ENCODE measurements around the gene JPH3. TPM values are rescaled to one million over a fixed set of nuclear protein-coding genes. Genes with fewer than 3 reads are reported as not detected.

The JPH3 gene
- total RNA-seq, 4 donors from 2014 or later = not detected

GRCh38 chr16:87682852-87683399 lies 80.6 kb downstream of the JPH3 start:
- DNase-seq (no peak), ATAC-seq (no peak)
- Histone ChIP-seq H3K4me1 (no peaks in the 10 kb centered on the region), H3K9me3 (no peaks in the 10 kb centered on the region), H3K27me3 (peaks cover 36 to 65% (median 38%) of the 10 kb centered on the region in 3 donors), H3K4me3 (no peak overlapping the region), H3K36me3 (no peaks in the 10 kb centered on the region), H3K27ac (no peak overlapping the region)
- TF ChIP-seq POLR2A (IDR thresholded peaks at IDR 0.05) = no peak
- no peak for TF ChIP-seq CTCF (IDR thresholded peaks at IDR 0.05 in 4 of 5, conservative IDR thresholded peaks at IDR 0.05 in 1 of 5)
- in situ Hi-C loops (cut with MboI; ENCODE audit: low sequenced_read_pairs in 4 of 4) (no loop called here), intact Hi-C loops (cut with DNase I; ENCODE audit: low total_unique reads) (no loop called here)

GRCh38 chr16:87684106-87684677 lies 81.9 kb downstream of the JPH3 start:
- H3K27me3 ChIP-seq = peaks cover 35 to 74% (median 47%) of the 10 kb centered on the region in 3 donors
- TF ChIP-seq POLR2A (IDR thresholded peaks at IDR 0.05) (no peak), CTCF (IDR thresholded peaks at IDR 0.05 in 4 of 5, conservative IDR thresholded peaks at IDR 0.05 in 1 of 5) (no peak)
- H3K4me1 ChIP-seq = no peaks in the 10 kb centered on the region
- H3K4me3 ChIP-seq = no peak overlapping the region
- in situ Hi-C loops (cut with MboI; ENCODE audit: low sequenced_read_pairs in 4 of 4) (no loop called here), intact Hi-C loops (cut with DNase I; ENCODE audit: low total_unique reads) (no loop called here)
- H3K36me3 ChIP-seq = no peaks in the 10 kb centered on the region
- H3K27ac ChIP-seq = no peak overlapping the region
- DNase-seq (no peak), ATAC-seq (no peak)
- H3K9me3 ChIP-seq = no peaks in the 10 kb centered on the region

DNA sequence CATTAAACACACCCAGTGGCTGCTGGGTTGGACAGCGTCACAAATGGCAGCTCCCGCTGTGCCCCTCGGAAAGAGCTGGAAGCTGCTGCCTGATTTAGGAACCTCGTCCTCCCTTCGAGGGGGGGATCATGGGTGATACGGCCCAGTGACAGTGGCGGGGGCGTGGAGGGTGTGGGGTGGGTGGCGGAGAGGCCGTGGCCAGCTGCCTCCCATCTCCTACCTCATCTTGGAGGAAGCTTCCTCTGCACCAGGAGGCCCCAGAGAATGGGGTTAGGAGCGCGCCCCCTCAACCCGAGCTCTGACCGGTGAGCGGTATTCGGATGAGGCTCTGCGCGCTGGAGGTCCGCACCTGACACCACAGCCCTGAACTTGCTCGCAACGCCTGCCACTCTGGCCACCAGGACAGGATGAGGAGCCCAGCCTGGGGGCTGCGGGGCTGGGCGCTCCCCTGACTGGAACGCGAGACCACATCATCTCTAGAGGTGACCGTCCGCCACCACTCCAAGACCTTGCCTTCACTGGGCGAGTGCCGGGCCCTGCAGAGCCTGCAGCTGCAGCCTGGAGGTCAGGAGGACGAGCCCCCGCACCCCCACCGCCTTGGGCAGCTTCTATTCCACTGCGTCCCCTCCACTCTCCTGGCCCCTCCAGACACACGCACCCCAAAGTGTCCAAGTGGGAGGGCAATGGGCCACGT lies 82.5 kb downstream of the JPH3 start:
- no peak for TF ChIP-seq CTCF (IDR thresholded peaks at IDR 0.05 in 4 of 5, conservative IDR thresholded peaks at IDR 0.05 in 1 of 5)
- no peak for TF ChIP-seq POLR2A (IDR thresholded peaks at IDR 0.05)
- Histone ChIP-seq H3K9me3 (no peaks in the 10 kb centered on the region), H3K27me3 (peaks cover 35 to 72% (median 50%) of the 10 kb centered on the region in 3 donors), H3K4me1 (no peaks in the 10 kb centered on the region), H3K4me3 (no peak overlapping the region), H3K36me3 (no peaks in the 10 kb centered on the region), H3K27ac (no peak overlapping the region)
- DNase-seq = no peak
- intact Hi-C loops (cut with DNase I; ENCODE audit: low total_unique reads) = no loop called here
- in situ Hi-C loops (cut with MboI; ENCODE audit: low sequenced_read_pairs in 4 of 4) = no loop called here
- ATAC-seq = no peak

GRCh38 chr16:87685405-87685755 lies 83.1 kb downstream of the JPH3 start:
- in situ Hi-C loops (cut with MboI; ENCODE audit: low sequenced_read_pairs in 4 of 4) = no loop called here

More at GRCh38 chr16:87685405-87685755, 83.1 kb downstream of the JPH3 start:
- TF ChIP-seq POLR2A (IDR thresholded peaks at IDR 0.05) (no peak), CTCF (IDR thresholded peaks at IDR 0.05 in 4 of 5, conservative IDR thresholded peaks at IDR 0.05 in 1 of 5) (no peak)
- DNase-seq (no peak), ATAC-seq (no peak)
- no peaks in the 10 kb centered on the region for H3K9me3 ChIP-seq
- H3K4me3 ChIP-seq = no peak overlapping the region
- no peaks in the 10 kb centered on the region for H3K4me1 ChIP-seq
- H3K36me3 ChIP-seq = no peaks in the 10 kb centered on the region
- intact Hi-C loops (cut with DNase I; ENCODE audit: low total_unique reads) = no loop called here
- no peak overlapping the region for H3K27ac ChIP-seq
- H3K27me3 ChIP-seq = peaks cover 39 to 73% (median 50%) of the 10 kb centered on the region in 3 donors
